WTC11 (cell line): Measurements from ENCODE around the gene ATL2. TPM values are rescaled to one million over a fixed set of nuclear protein-coding genes. Genes with fewer than 3 reads are reported as not detected.
A peak's percentile ranks its signal among the peaks of the same experiment; 100 is the strongest.

ENCODE experiments used
- ATAC-seq: fragments of 200-7000 bp; cut with Tn5 transposase; 2 replicates; pipeline ENCODE4 v1.10.0; 2021; ENCODE audit warnings: mild to moderate bottlenecking, moderate library complexity
- Bru-seq: library from RNA; stranded (reverse); fragments of 400-500 nt; gene quantifications from one replicate; lab custom pipeline; 2021; lab: Mats Ljungman, UMichigan
- CTCF ChIA-PET: fragments of 300-600 bp; sonication (Branson Sonifier 250); formaldehyde crosslinking; loops from one replicate; lab custom pipeline; 2021; ENCODE audit warnings: antibody characterized with exemption; lab: Charles Lee
- POLR2A ChIA-PET: fragments of 350-600 bp; sonication (Branson Sonifier 250); formaldehyde crosslinking; loops from one replicate; lab custom pipeline; 2021; ENCODE audit warnings: antibody characterized with exemption; lab: Charles Lee
- DNase-seq: peaks from one replicate; pipeline ENCODE4 v3.0.0; 2021; ENCODE audit warnings: low spot score
- H3K27ac Mint-ChIP-seq: 2 replicates; pipeline ENCODE4 v1.8.0; 2021; ENCODE audit warnings: mixed read lengths
- H3K27me3 Mint-ChIP-seq: 2 replicates; pipeline ENCODE4 v1.8.0; 2021; ENCODE audit warnings: low read depth, mild to moderate bottlenecking, moderate library complexity, mixed read lengths
- H3K36me3 Mint-ChIP-seq: 2 replicates; pipeline ENCODE4 v1.8.0; 2021; ENCODE audit warnings: mixed read lengths
- H3K4me1 Mint-ChIP-seq: 2 replicates; pipeline ENCODE4 v1.8.0; 2022; ENCODE audit warnings: mixed read lengths
- H3K4me3 Mint-ChIP-seq: 2 replicates; pipeline ENCODE4 v1.8.0; 2021; ENCODE audit warnings: mild to moderate bottlenecking, moderate library complexity, mixed read lengths
- H3K9me3 Mint-ChIP-seq: 2 replicates; pipeline ENCODE4 v1.8.0; 2021; ENCODE audit warnings: mixed read lengths
- ARID4B ChIP-seq: sonication (generic); formaldehyde crosslinking; IDR thresholded peaks from 2 replicates; pipeline ENCODE4 v1.8.0; 2023; ENCODE audit warnings: missing genetic modification reagents, mild to moderate bottlenecking, borderline replicate concordance
- CBFB ChIP-seq: sonication (generic); formaldehyde crosslinking; IDR thresholded peaks from 2 replicates; pipeline ENCODE4 v1.8.1; 2022; ENCODE audit warnings: mild to moderate bottlenecking, low read depth, missing genetic modification reagents
- CREM ChIP-seq: sonication (generic); formaldehyde crosslinking; IDR thresholded peaks from 2 replicates; pipeline ENCODE4 v1.8.1; 2022; ENCODE audit warnings: mild to moderate bottlenecking, missing genetic modification reagents, moderate library complexity
- CTCF ChIP-seq: fragments of 200-600 bp; IDR thresholded peaks from 2 replicates; pipeline ENCODE4 v1.8.0; 2022; ENCODE audit warnings: antibody characterized with exemption
- ELF4 ChIP-seq: sonication (generic); formaldehyde crosslinking; IDR thresholded peaks from 2 replicates; pipeline ENCODE4 v1.8.1; 2022; ENCODE audit warnings: low read depth, mild to moderate bottlenecking, moderate library complexity, missing genetic modification reagents
- ETV6 ChIP-seq: sonication (generic); formaldehyde crosslinking; IDR thresholded peaks from 2 replicates; pipeline ENCODE4 v1.8.1; 2022; ENCODE audit warnings: mild to moderate bottlenecking, missing genetic modification reagents
- FOXK1 ChIP-seq: sonication (generic); formaldehyde crosslinking; IDR thresholded peaks from 2 replicates; pipeline ENCODE4 v1.8.0; 2022; ENCODE audit warnings: mild to moderate bottlenecking, moderate library complexity, missing genetic modification reagents
- GABPB1 ChIP-seq: sonication (generic); formaldehyde crosslinking; IDR thresholded peaks from 2 replicates; pipeline ENCODE4 v1.8.1; 2023; ENCODE audit warnings: mild to moderate bottlenecking, missing genetic modification reagents
- HMGA2 ChIP-seq: fragments of 250-450 bp; sonication (Bioruptor Pico); IDR thresholded peaks from 2 replicates; pipeline ENCODE4 v1.4.0; 2021; ENCODE audit warnings: mild to moderate bottlenecking, moderate library complexity
- IRF2 ChIP-seq: sonication (generic); formaldehyde crosslinking; IDR thresholded peaks from 2 replicates; pipeline ENCODE4 v1.8.0; 2022; ENCODE audit warnings: low read depth, missing genetic modification reagents, borderline replicate concordance
- MAX ChIP-seq: sonication (generic); formaldehyde crosslinking; IDR thresholded peaks from 2 replicates; pipeline ENCODE4 v1.8.0; 2022; ENCODE audit warnings: mild to moderate bottlenecking, missing genetic modification reagents
- MLX ChIP-seq: sonication (generic); formaldehyde crosslinking; IDR thresholded peaks from 2 replicates; pipeline ENCODE4 v1.8.1; 2023; ENCODE audit warnings: mild to moderate bottlenecking, missing genetic modification reagents, moderate library complexity
- MYBL2 ChIP-seq: sonication (generic); formaldehyde crosslinking; IDR thresholded peaks from 2 replicates; pipeline ENCODE4 v1.8.1; 2023; ENCODE audit warnings: mild to moderate bottlenecking, moderate library complexity, missing genetic modification reagents
- NFATC4 ChIP-seq: fragments of 250-450 bp; sonication (Bioruptor Pico); IDR thresholded peaks from 2 replicates; pipeline ENCODE4 v1.9.0; 2021; ENCODE audit warnings: mild to moderate bottlenecking
- NFE2L1 ChIP-seq: sonication (generic); formaldehyde crosslinking; IDR thresholded peaks from 2 replicates; pipeline ENCODE4 v1.8.1; 2023; ENCODE audit warnings: missing genetic modification reagents
- NFYB ChIP-seq: sonication (generic); formaldehyde crosslinking; conservative IDR thresholded peaks from 2 replicates; pipeline ENCODE4 v1.8.0; 2022; ENCODE audit warnings: low read depth, missing genetic modification reagents
- PRDM15 ChIP-seq: sonication (generic); formaldehyde crosslinking; IDR thresholded peaks from 2 replicates; pipeline ENCODE4 v1.8.0; 2022; ENCODE audit warnings: missing genetic modification reagents
- PREB ChIP-seq: sonication (generic); formaldehyde crosslinking; IDR thresholded peaks from 2 replicates; pipeline ENCODE4 v1.8.1; 2022; ENCODE audit warnings: mild to moderate bottlenecking, missing genetic modification reagents, moderate library complexity, borderline replicate concordance
- SMAD4 ChIP-seq: sonication (generic); formaldehyde crosslinking; IDR thresholded peaks from 2 replicates; pipeline ENCODE4 v1.8.0; 2022; ENCODE audit warnings: mild to moderate bottlenecking, missing genetic modification reagents
- TCF7 ChIP-seq: sonication (generic); formaldehyde crosslinking; IDR thresholded peaks from 2 replicates; pipeline ENCODE4 v1.8.0; 2022; ENCODE audit warnings: mild to moderate bottlenecking, low read depth, missing genetic modification reagents, moderate library complexity
- USF1 ChIP-seq: sonication (generic); formaldehyde crosslinking; IDR thresholded peaks from 2 replicates; pipeline ENCODE4 v1.8.0; 2022; ENCODE audit warnings: mild to moderate bottlenecking, missing genetic modification reagents
- long read RNA-seq, 3 experiments: library from RNA in 1 of 3; library from capped mRNA in 1 of 3; library from polyadenylated mRNA in 1 of 3; unstranded in 2 of 3; stranded (forward) in 1 of 3; transcript quantifications; one replicate each; pipeline ENCODE4 v2.0.0, GENCODE V29; 2021
- total RNA-seq: library from RNA; stranded (reverse); gene quantifications from 3 replicates; pipeline ENCODE4 v1.2.3, GENCODE V29; 2021

ATL2 gene
- total RNA-seq (81.3 to 90.5 TPM (median 88.7 TPM) in 3 replicates), Bru-seq, nascent RNA (percentile 90 among the genes with signal in this experiment)
- long read RNA-seq, experiment 1, transcript ATL2-206 (13 exons, 2,335 nt) = minor isoform, 8 of 270 reads
- long read RNA-seq, experiment 1, transcript ATL2-203 (12 exons, 1,905 nt) = minor isoform, 5 of 270 reads
- long read RNA-seq, experiment 1, transcript ATL2-201 (13 exons, 2,868 nt) = major isoform, 131 of 270 reads
- long read RNA-seq, experiment 1, partial matches to known transcripts = 78 of 270 reads
- long read RNA-seq, experiment 1, other reads (novel, unspliced or antisense) = 47 of 270 reads
- long read RNA-seq, experiment 2, transcript ATL2-201 (13 exons, 2,868 nt) = major isoform, 28 of 86 reads
- long read RNA-seq, experiment 2, partial matches to known transcripts = 17 of 86 reads
- long read RNA-seq, experiment 2, other reads (novel, unspliced or antisense) = 39 of 86 reads
- long read RNA-seq, experiment 3, transcript ATL2-201 (13 exons, 2,868 nt) = major isoform, 61 of 83 reads
- long read RNA-seq, experiment 3, partial matches to known transcripts = 8 of 83 reads
- long read RNA-seq, experiment 3, other reads (novel, unspliced or antisense) = 12 of 83 reads

- Mint-ChIP-seq H3K27me3 (no peaks in the 10 kb centered on the region), H3K27ac (peak within 1 kb of the TSS; percentile 100), H3K36me3 (no peaks in the 10 kb centered on the region), H3K9me3 (no peaks in the 10 kb centered on the region), H3K4me3 (peak within 1 kb of the TSS; percentile 94), H3K4me1 (peaks cover 44% of the 10 kb centered on the region)
- peak; percentile 97 for DNase-seq
- peak; percentile 90 for ATAC-seq
- ChIA-PET CTCF (interaction anchor here (0.6 to 4.6 kb wide), 17 partner anchors 9 to 330 kb away, joined by 3 to 47 read pairs (median 4); no protein-coding TSS in a partner anchor), POLR2A (interaction anchor here (0.6 to 1.5 kb wide), 11 partner anchors 10 to 1057 kb away, joined by 3 to 7 read pairs (median 5); partner anchors contain the start of gene SRSF7)
- 0 out of 2 replicates have a peak, but pooled peaks have one; percentile 42 for TF ChIP-seq ETV6
- no peak for TF ChIP-seq SMAD4 (CRISPR knock-in tag)
- no peak for TF ChIP-seq NFATC4 (CRISPR knock-in tag)
- no peak for TF ChIP-seq CTCF
- TF ChIP-seq MYBL2 = peak; percentile 97
- no peak for TF ChIP-seq ELF4 (CRISPR knock-in tag)
- peak; percentile 37; the same call in 1 of the 2 replicates for TF ChIP-seq PRDM15 (CRISPR knock-in tag)
- TF ChIP-seq GABPB1 (CRISPR knock-in tag) = peak; percentile 49; the same call in 1 of the 2 replicates
- no peak for TF ChIP-seq IRF2
- TF ChIP-seq NFYB (CRISPR knock-in tag) = peak; percentile 24
- no peak for TF ChIP-seq MLX (CRISPR knock-in tag)
- peak; percentile 29; the same call in 1 of the 2 replicates for TF ChIP-seq USF1
- TF ChIP-seq ARID4B (CRISPR knock-in tag) = no peak
- no peak for TF ChIP-seq HMGA2 (CRISPR knock-in tag)
- TF ChIP-seq CBFB (CRISPR knock-in tag) = 0 out of 2 replicates have a peak, but pooled peaks have one; percentile 47
- peak; percentile 72; the same call in 1 of the 2 replicates for TF ChIP-seq CREM (CRISPR knock-in tag)
- 0 out of 2 replicates have a peak, but pooled peaks have one; percentile 62 for TF ChIP-seq FOXK1
- 0 out of 2 replicates have a peak, but pooled peaks have one; percentile 56 for TF ChIP-seq PREB
- no peak for TF ChIP-seq TCF7
- peak; percentile 51; the same call in 1 of the 2 replicates for TF ChIP-seq MAX (CRISPR knock-in tag)
- peak; percentile 45; the same call in 1 of the 2 replicates for TF ChIP-seq NFE2L1 (CRISPR knock-in tag)
Observed at GRCh38 chr2:38377050-38377828, at the start of gene ATL2. TSS of gene ATL2 (minus strand) at chr2:38377273. CDS start at chr2:38377260, 13 bp downstream.
